ENCODE data around the gene PPP1CA. TPM values are rescaled to one million over a fixed set of nuclear protein-coding genes. Genes with fewer than 3 reads are reported as not detected.
"Not testable (repeated sequence)": the region's sequence is repeated elsewhere in the genome, so short reads cannot be mapped to it uniquely, and the experiment has no call there.

PPP1CA gene
- total and polyA plus RNA-seq, 2 experiments from 2014 or later = 172 to 207 TPM

GRCh38 chr11:67429722-67430121 lies 28.1 kb upstream of the PPP1CA start:
- Histone ChIP-seq H3F3A (ENCODE audit: insufficient read depth) (no peaks in the 10 kb centered on the region), H3K4me3 (no peak overlapping the region), H3K36me3 (ENCODE audit: low read depth) (no peaks in the 10 kb centered on the region), H3K79me2 (ENCODE audit: insufficient read depth) (peaks cover 30% of the 10 kb centered on the region), H3K27me3 (replicated peaks; ENCODE audit: insufficient read depth) (no peaks in the 10 kb centered on the region), H3K9me2 (ENCODE audit: insufficient read depth) (no peaks in the 10 kb centered on the region), H3K27ac (no peak overlapping the region), H3K4me2 (ENCODE audit: unreplicated experiment) (peak overlapping the region; percentile 96), H3K4me1 (ENCODE audit: insufficient read depth) (peaks cover 7% of the 10 kb centered on the region), H2AFZ (no peak overlapping the region), H3K9ac (peak overlapping the region; percentile 91), H3K9me3 (ENCODE audit: low read depth) (no peaks in the 10 kb centered on the region), H4K20me1 (ENCODE audit: insufficient read depth) (no peaks in the 10 kb centered on the region)
- no peak for DNase-seq
- TF ChIP-seq EZH2 (IDR thresholded peaks at IDR 0.05; ENCODE audit: insufficient read depth, poor library complexity, severe bottlenecking) = no peak
- TF ChIP-seq EZH2phosphoT487 (IDR thresholded peaks at IDR 0.05; ENCODE audit: insufficient read depth, low read depth) = no peak
- in situ Hi-C loops (cut with MboI) = no loop called here
- 77 to 80% methylated on average over 11 of the region's 11 CpGs for WGBS, 2 experiments (ENCODE audit: low coverage in 1 of 2, low lambda C conversion rate in 2 of 2, missing lambda C conversion rate in 2 of 2)

GRCh38 chr11:67429038-67429668 lies 27.5 kb upstream of the PPP1CA start:
- peaks cover 30% of the 10 kb centered on the region for H3K79me2 ChIP-seq (ENCODE audit: insufficient read depth)
- H3K9me3 ChIP-seq (ENCODE audit: low read depth) = no peaks in the 10 kb centered on the region
- peaks cover 7% of the 10 kb centered on the region for H3K4me1 ChIP-seq (ENCODE audit: insufficient read depth)
- 43 to 54% methylated on average over 8 to 12 of the region's 12 CpGs for WGBS, 2 experiments (ENCODE audit: low coverage in 1 of 2, low lambda C conversion rate in 2 of 2, missing lambda C conversion rate in 2 of 2)
- H3K36me3 ChIP-seq (ENCODE audit: low read depth) = no peaks in the 10 kb centered on the region
- no peaks in the 10 kb centered on the region for H4K20me1 ChIP-seq (ENCODE audit: insufficient read depth)
- H3K4me3 ChIP-seq = peak overlapping the region; percentile 98
- peak overlapping the region; percentile 55 for H3K27ac ChIP-seq
- H3F3A ChIP-seq (ENCODE audit: insufficient read depth) = no peaks in the 10 kb centered on the region
- peak; percentile 43 for DNase-seq
- in situ Hi-C loops (cut with MboI) = no loop called here
- H3K4me2 ChIP-seq (ENCODE audit: unreplicated experiment) = peak overlapping the region; percentile 96
- H3K27me3 ChIP-seq (replicated peaks; ENCODE audit: insufficient read depth) = no peaks in the 10 kb centered on the region
- TF ChIP-seq EZH2phosphoT487 (IDR thresholded peaks at IDR 0.05; ENCODE audit: insufficient read depth, low read depth) (no peak), EZH2 (IDR thresholded peaks at IDR 0.05; ENCODE audit: insufficient read depth, poor library complexity, severe bottlenecking) (no peak)
- no peaks in the 10 kb centered on the region for H3K9me2 ChIP-seq (ENCODE audit: insufficient read depth)
- H3K9ac ChIP-seq = peak overlapping the region; percentile 91
- H2AFZ ChIP-seq = peak overlapping the region; percentile 99; the same call in 1 of the 2 replicates

GRCh38 chr11:67428052-67429001 lies 26.7 kb upstream of the PPP1CA start, which contains the start of gene RPS6KB2:
TSS of gene RPS6KB2 (plus strand) at chr11:67428494. CDS start at chr11:67428546, 52 bp downstream.
- Histone ChIP-seq H3K9me2 (ENCODE audit: insufficient read depth) (no peaks in the 10 kb centered on the region), H2AFZ (peak within 1 kb of the TSS; percentile 99), H3K9me3 (ENCODE audit: low read depth) (no peaks in the 10 kb centered on the region), H3F3A (ENCODE audit: insufficient read depth) (no peaks in the 10 kb centered on the region), H3K79me2 (ENCODE audit: insufficient read depth) (peaks cover 30% of the 10 kb centered on the region), H3K27me3 (replicated peaks; ENCODE audit: insufficient read depth) (no peaks in the 10 kb centered on the region), H3K4me3 (peak within 1 kb of the TSS; percentile 98), H3K4me2 (ENCODE audit: unreplicated experiment) (peak within 1 kb of the TSS; percentile 96), H3K27ac (peak within 1 kb of the TSS; percentile 55), H3K36me3 (ENCODE audit: low read depth) (no peaks in the 10 kb centered on the region), H4K20me1 (ENCODE audit: insufficient read depth) (no peaks in the 10 kb centered on the region), H3K9ac (peak within 1 kb of the TSS; percentile 91), H3K4me1 (ENCODE audit: insufficient read depth) (peaks cover 7% of the 10 kb centered on the region)
- TF ChIP-seq EZH2 (IDR thresholded peaks at IDR 0.05; ENCODE audit: insufficient read depth, poor library complexity, severe bottlenecking) (no peak), EZH2phosphoT487 (IDR thresholded peaks at IDR 0.05; ENCODE audit: insufficient read depth, low read depth) (no peak)
- in situ Hi-C loops (cut with MboI) = no loop called here
- peak; percentile 98 for DNase-seq
- WGBS, 2 experiments (ENCODE audit: low coverage in 1 of 2, low lambda C conversion rate in 2 of 2, missing lambda C conversion rate in 2 of 2) = 1 to 2% methylated on average over 64 of the region's 68 CpGs

GRCh38 chr11:67427364-67427859 lies 25.8 kb upstream of the PPP1CA start:
- H3K9me3 ChIP-seq (ENCODE audit: low read depth); H4K20me1 ChIP-seq (ENCODE audit: insufficient read depth); DNase-seq; H3K9me2 ChIP-seq (ENCODE audit: insufficient read depth); H3K36me3 ChIP-seq (ENCODE audit: low read depth); H3K27me3 ChIP-seq (replicated peaks; ENCODE audit: insufficient read depth); H3K4me1 ChIP-seq (ENCODE audit: insufficient read depth); H3F3A ChIP-seq (ENCODE audit: insufficient read depth); in situ Hi-C loops (cut with MboI): not testable (repeated sequence)
- Histone ChIP-seq H3K4me3 (peak overlapping the region; percentile 98), H3K27ac (peak overlapping the region; percentile 50), H3K9ac (peak overlapping the region; percentile 91), H2AFZ (peak overlapping the region; percentile 99), H3K79me2 (ENCODE audit: insufficient read depth) (peaks cover 30% of the 10 kb centered on the region), H3K4me2 (ENCODE audit: unreplicated experiment) (peak overlapping the region; percentile 96)
- 77 to 79% methylated on average over 19 of the region's 19 CpGs for WGBS, 2 experiments (ENCODE audit: low coverage in 1 of 2, low lambda C conversion rate in 2 of 2, missing lambda C conversion rate in 2 of 2)
